Measurements from ENCODE around the gene TKT. TPM values are rescaled to one million over a fixed set of nuclear protein-coding genes. Genes with fewer than 3 reads are reported as not detected.

The TKT gene
- total RNA-seq, 2 experiments from 2014 or later: 315 to 323 TPM

DNA sequence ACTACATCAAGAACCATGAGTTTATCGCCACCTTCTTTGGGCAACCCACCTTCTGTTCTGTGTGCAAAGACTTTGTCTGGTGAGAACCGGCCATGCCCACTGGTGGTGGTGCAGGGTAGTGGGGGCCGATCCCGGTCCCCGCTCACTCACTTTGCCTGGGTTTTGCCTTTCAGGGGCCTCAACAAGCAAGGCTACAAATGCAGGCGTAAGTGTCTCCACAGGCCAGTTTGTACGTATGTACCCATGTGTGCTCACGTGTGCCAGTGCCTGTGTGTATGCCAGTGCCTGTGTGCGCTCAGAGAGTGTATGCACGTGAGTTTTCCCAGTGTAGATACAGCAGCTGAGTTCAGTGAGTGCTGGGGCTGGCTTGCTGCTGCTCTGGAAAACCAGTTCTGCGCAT lies 74.3 kb downstream of the TKT start:
- ChIA-PET CTCF (no interaction called here), POLR2A (no interaction called here)
- ATAC-seq: no peak
- no peak overlapping the region for H3K27ac Mint-ChIP-seq
- no peaks in the 10 kb centered on the region for H3K27me3 Mint-ChIP-seq (ENCODE audit: low read depth)
- no peak for DNase-seq
- H3K9me3 Mint-ChIP-seq (ENCODE audit: insufficient read depth): no peaks in the 10 kb centered on the region
- no peak overlapping the region for H3K4me3 Mint-ChIP-seq
- peaks cover 11% of the 10 kb centered on the region for H3K36me3 Mint-ChIP-seq (ENCODE audit: low read depth)
- peaks cover 2% of the 10 kb centered on the region for H3K4me1 Mint-ChIP-seq (ENCODE audit: low read depth)

DNA sequence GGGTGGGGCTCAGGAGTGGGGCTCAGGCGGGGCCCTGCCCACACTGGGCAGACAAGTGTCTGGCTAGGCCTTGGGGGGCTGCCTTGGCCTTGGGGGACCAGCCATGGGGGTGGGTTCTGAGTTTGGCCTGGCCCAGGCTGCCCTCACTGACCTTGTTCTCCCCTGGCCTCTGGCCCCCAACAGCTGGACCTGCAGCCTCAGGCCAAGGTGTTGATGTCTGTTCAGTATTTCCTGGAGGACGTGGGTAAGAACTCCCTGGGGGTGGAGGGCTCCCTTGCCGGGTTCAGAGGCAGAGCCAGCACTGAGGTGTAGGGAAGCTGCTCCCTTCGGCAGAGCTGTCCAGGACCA lies 74.8 kb downstream of the TKT start:
- CTCF ChIA-PET: no interaction called here
- peaks cover 2% of the 10 kb centered on the region for H3K4me1 Mint-ChIP-seq (ENCODE audit: low read depth)
- H3K9me3 Mint-ChIP-seq (ENCODE audit: insufficient read depth): no peaks in the 10 kb centered on the region
- POLR2A ChIA-PET: no interaction called here
- H3K4me3 Mint-ChIP-seq: no peak overlapping the region
- no peak overlapping the region for H3K27ac Mint-ChIP-seq
- H3K27me3 Mint-ChIP-seq (ENCODE audit: low read depth): no peaks in the 10 kb centered on the region
- peaks cover 11% of the 10 kb centered on the region for H3K36me3 Mint-ChIP-seq (ENCODE audit: low read depth)
- DNase-seq: no peak
- ATAC-seq: no peak

DNA sequence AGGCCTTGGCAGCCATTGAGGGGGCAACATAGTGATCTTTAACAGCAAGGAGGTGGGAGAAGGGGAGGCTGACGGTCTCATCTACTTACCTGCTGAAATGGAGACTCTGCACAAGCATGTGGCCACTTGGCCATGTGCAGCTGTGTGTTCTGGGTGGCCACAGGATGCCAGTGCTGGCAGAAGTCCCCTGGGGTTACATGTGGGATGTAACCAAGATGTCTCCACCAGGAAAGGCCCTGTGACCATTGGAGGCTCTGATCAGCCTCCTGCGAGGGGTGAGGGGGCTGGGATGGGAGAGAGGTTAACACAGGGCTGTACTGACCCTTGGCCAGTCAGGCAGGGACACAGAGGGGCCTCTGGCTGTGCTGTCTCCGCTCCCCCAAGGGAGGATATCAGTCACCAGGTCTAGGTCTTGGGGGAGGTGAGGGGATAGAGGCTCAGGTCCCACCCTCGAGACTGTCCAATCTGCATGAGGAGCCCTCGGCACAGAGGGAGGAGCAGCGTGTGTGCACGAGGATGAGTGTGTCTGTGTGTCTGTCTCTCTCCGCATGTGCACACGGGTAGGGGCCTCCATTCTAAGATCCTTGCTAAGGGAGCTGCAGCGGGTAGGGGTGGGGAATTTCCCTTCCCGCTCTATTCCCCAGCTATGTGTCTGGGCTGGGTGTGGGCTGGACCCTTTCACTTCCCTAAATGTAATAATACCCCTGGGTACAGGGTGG lies 75.4 kb downstream of the TKT start:
- H3K27me3 Mint-ChIP-seq (ENCODE audit: low read depth): no peaks in the 10 kb centered on the region
- no peaks in the 10 kb centered on the region for H3K9me3 Mint-ChIP-seq (ENCODE audit: insufficient read depth)
- H3K4me3 Mint-ChIP-seq: no peak overlapping the region
- DNase-seq: no peak
- ChIA-PET POLR2A (no interaction called here), CTCF (no interaction called here)
- no peak for ATAC-seq
- H3K36me3 Mint-ChIP-seq (ENCODE audit: low read depth): peaks cover 11% of the 10 kb centered on the region
- H3K27ac Mint-ChIP-seq: no peak overlapping the region
- peaks cover 2% of the 10 kb centered on the region for H3K4me1 Mint-ChIP-seq (ENCODE audit: low read depth)

DNA sequence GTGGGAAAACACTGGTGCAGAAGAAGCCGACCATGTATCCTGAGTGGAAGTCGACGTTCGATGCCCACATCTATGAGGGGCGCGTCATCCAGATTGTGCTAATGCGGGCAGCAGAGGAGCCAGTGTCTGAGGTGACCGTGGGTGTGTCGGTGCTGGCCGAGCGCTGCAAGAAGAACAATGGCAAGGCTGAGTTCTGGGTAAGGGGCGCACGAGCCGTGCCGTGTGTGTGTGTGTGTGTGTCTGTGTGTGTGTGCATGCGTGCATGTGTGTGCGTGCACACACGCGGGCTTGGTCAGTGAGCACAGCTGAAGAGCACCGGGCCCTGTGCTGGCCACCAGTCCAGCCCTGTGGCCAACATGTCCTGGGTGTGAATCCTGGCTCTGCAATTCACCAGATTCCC lies 76.2 kb downstream of the TKT start:
- H3K36me3 Mint-ChIP-seq (ENCODE audit: low read depth): peaks cover 9% of the 10 kb centered on the region
- no peak overlapping the region for H3K27ac Mint-ChIP-seq
- H3K4me1 Mint-ChIP-seq (ENCODE audit: low read depth): no peaks in the 10 kb centered on the region
- ChIA-PET CTCF (no interaction called here), POLR2A (no interaction called here)
- no peak for DNase-seq
- no peak overlapping the region for H3K4me3 Mint-ChIP-seq
- no peaks in the 10 kb centered on the region for H3K27me3 Mint-ChIP-seq (ENCODE audit: low read depth)
- no peaks in the 10 kb centered on the region for H3K9me3 Mint-ChIP-seq (ENCODE audit: insufficient read depth)
- ATAC-seq: no peak

DNA sequence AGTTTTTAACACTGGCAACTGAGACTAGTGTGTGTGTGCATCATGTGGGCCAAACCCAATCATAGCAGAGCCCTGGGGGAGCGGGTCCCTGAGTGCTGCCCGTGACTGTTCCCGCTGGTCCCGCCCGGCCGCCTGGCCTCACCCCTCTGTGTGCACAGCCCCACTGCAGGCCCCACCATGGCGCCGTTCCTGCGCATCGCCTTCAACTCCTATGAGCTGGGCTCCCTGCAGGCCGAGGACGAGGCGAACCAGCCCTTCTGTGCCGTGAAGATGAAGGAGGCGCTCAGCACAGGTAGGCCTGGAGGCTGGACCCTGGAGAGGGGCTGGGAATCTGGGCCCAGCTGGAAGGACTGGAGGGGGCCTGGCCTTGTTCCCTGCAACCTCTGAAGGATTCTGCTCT lies 77.6 kb downstream of the TKT start:
- CTCF ChIA-PET: interaction anchor here (0.9 kb wide), 1 partner anchor 18 kb away, joined by 3 read pairs; no protein-coding TSS in a partner anchor

DNA sequence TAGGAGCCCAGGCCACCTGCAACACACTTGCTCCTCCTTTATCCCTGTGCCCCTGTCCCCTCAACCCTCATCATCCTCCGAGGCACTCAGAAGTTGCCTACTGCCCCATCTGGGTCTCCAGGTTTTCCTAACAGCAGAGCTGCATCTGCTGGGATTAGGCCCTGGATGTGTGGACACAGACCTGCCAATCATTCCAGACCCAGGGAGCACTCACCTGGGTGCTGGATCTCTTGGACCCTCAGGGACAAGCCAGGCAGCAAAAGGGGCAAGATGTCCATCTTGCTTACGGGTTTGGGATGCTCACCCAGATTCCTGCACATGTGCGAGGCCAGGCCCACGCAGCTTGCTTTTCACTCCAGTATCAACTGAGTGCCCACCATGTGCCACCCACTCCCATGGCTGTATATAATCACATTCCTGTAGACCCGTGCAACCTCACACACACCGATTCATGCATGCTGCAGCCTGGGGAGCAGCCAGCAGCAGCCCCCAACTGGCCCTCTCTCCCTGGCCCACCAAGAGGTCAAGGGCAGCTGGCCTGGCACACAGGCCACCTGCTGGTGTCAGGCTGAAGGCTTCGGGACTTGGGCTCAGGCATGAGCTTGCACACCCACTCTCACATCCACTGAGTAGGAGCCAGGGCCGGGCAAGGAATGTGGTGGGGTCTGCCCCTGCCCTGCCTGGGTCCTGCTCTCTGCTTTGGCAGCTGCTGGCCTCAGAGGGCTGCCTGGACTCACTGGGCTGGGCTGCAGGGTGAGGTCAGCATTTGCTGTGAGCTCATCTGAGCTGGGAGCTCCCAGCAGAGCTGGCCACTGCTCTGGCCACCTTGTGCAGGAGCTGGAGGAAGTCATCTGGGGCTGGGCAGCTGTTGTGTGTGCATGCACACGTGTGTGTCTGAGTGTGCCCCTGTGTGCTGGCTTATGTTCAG lies 79.9 kb downstream of the TKT start:
- peaks cover 9% of the 10 kb centered on the region for H3K36me3 Mint-ChIP-seq (ENCODE audit: low read depth)
- peaks cover 19% of the 10 kb centered on the region for H3K4me1 Mint-ChIP-seq (ENCODE audit: low read depth)
- H3K4me3 Mint-ChIP-seq: no peak overlapping the region
- DNase-seq (no peak), ATAC-seq (no peak)
- POLR2A ChIA-PET: no interaction called here
- H3K27ac Mint-ChIP-seq: no peak overlapping the region
- H3K9me3 Mint-ChIP-seq (ENCODE audit: insufficient read depth): no peaks in the 10 kb centered on the region
- no peaks in the 10 kb centered on the region for H3K27me3 Mint-ChIP-seq (ENCODE audit: low read depth)
- CTCF ChIA-PET: interaction anchor here (0.8 kb wide), 1 partner anchor 62 kb away, joined by 3 read pairs; no protein-coding TSS in a partner anchor

More for the DNA sequence above, 77.6 kb downstream of the TKT start:
- ATAC-seq: no peak
- POLR2A ChIA-PET: no interaction called here
- Mint-ChIP-seq H3K27me3 (ENCODE audit: low read depth) (no peaks in the 10 kb centered on the region), H3K9me3 (ENCODE audit: insufficient read depth) (no peaks in the 10 kb centered on the region), H3K27ac (no peak overlapping the region), H3K4me1 (ENCODE audit: low read depth) (peaks cover 2% of the 10 kb centered on the region), H3K36me3 (ENCODE audit: low read depth) (peaks cover 9% of the 10 kb centered on the region), H3K4me3 (no peak overlapping the region)
- no peak for DNase-seq

Other genes with a start within 250 kb of the TKT start
- gene SFMBT1, start 209.9 kb downstream of the TKT start, total RNA-seq: 10 to 100 TPM; 31.1 to 33.3 TPM
- gene RFT1, start 125.6 kb downstream of the TKT start, total RNA-seq: 10 to 100 TPM; 31.7 to 32.3 TPM
- gene PRKCD, start 94.8 kb downstream of the TKT start, total RNA-seq: 10 to 100 TPM; 19.5 to 20.5 TPM
- gene DCP1A, start 91.5 kb upstream of the TKT start, total RNA-seq: 10 to 100 TPM; 27.2 to 28.3 TPM
- gene CACNA1D, start 238.6 kb upstream of the TKT start, total RNA-seq: under 1 TPM; 0.31 to 0.32 TPM